Fibroblast of peridontal ligament (primary cell): ENCODE data around the gene AHSG.

Experiments used
- DNase-seq: peaks from one replicate; pipeline ENCODE4 v3.0.0-alpha.2; 2010; ENCODE audit errors: extremely low read depth

AHSG gene

DNA sequence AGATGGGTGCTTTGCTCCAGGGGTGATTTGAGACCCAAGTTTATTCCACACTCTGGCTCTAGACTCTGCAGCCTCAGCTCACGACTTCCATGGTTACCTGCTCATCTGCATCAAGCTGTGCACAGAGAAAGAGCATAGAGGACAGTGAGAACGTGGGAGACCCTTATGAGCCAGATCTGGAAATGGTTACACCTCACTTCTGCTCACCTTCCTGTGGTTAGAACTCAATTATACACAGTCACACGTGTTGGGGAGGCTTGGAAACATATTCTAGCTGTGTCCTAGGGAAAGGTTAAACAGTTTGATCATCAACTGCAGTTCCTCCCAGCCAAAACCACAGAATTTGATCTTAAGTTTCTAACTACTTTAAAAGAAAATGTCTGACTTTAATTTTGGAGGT lies 29.2 kb downstream of the AHSG start:
- no peak for DNase-seq

DNA sequence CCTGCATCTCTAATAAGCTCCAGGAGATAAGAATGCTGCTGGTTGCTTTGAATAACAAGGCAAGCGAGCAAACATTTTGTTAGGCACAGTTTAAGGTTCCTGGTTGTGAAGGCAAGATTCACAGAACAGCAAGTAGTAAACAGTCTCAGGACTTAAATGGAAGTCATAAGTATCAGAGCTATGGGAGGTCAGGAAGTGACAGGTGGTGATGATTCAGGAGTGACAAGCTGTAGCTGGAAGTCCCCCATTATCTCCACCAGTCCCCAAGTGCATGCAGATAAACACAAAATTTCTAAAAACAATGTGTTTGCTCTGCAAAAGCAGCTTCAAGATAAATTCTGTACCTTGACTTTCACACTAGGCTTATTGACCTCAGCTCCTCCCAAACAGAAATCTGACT lies 30.6 kb downstream of the AHSG start:
- DNase-seq = no peak

DNA sequence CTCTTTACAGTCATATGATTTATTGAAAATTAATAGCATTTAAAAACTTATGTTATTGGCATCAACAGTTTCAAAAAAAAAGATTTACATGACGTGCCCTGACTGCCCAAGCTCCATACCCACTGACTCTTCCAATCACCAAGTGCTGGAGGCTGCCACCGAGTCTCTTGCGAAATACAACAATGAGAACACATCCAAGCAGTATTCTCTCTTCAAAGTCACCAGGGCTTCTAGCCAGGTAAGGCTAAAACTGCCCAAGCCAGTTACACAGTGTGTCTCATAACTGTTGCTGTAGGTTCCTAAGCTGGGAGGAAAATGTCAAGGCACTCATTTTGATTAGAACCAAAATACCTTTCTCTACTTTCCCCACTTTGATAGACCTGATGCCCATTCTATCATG lies 31.8 kb downstream of the AHSG start:
- no peak for DNase-seq

DNA sequence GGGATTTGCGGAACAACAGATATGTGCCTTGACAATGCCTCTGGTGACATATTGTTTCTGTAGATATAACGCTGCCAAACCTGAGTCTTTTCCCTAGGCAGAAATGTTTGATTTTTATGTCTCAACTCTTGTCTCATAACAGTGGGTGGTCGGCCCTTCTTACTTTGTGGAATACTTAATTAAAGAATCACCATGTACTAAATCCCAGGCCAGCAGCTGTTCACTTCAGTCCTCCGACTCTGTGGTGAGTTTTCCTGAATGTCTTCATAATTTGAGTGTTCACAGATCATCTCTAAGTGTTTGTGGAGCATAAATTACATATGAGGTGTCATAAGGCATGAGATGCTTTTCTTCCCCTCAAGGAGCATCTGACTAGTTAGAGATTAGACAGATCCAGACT lies 33.2 kb downstream of the AHSG start:
- DNase-seq = no peak

GRCh38 chr3:186646841-186647240 lies 34.0 kb downstream of the AHSG start:
- DNase-seq = no peak

DNA sequence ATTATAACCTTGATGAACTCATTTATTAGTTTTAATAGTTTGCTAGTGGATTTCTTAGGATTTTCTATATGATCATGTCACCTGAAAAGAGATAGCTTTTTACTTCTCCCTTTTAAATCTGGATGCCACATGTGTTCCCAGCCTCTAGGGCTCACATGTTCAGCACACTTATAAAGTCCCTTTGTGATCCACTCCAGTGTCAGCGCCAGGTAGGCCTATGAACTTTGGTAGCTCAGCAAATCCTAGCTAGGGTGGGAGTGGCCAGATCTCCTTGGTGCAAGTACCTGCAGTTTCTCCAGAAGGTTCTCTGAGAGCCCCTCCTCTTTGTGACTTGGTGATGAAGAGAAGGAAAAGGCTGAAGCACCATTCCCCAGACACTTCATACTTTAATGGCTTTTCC lies 36.0 kb downstream of the AHSG start:
- no peak for DNase-seq

- DNase-seq = no peak
Measured at GRCh38 chr3:186651678-186652215, 38.9 kb downstream of the AHSG start.

DNA sequence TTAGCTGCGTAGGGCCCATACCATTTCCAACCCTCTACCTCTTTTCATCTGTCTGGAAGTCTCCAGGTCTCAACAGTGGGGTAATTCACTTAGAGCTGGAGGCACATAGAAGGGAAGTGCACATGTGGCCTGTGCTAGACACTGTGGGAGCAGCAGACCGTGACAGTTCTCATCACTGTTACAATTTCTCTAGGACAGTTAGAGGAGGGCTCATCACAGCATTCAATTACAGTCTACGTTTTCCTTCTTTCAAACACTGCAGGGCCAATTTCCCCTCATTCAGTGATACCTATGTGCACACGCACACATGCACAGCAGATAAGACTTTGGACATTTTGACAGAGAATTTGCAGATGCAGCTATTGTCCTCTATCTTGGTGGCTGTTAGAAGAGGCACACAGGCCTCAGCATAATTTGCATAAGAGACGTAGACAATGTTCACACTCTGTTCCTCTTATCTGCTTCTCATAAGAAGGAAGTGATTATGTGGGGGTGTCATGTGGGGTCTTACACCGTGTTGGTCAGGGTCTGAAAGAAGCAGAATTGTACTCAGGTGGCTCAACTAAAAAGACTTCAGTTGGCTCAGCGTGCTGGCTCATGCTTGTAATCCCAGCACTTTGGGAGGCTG lies 40.3 kb downstream of the AHSG start:
- no peak for DNase-seq

DNA sequence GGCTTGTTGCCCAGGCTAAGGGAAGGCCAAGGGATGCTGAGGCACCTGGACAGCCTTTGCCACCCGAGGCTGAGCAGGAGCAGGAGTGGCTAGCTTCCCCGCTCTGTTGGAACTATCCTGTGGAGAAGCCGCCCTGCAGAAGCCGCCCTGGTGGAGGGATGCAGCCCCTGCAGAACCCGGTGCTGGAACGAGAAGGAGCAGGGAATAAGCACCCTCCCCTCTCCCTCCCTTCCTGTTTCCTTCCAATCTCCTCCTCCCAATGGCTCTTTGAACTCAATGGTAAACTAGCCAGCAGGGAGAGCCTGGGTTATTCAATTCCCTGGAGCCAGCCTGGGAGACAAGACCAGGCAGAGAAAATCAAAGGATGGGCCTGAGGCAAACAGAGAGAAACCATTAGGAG lies 41.1 kb downstream of the AHSG start:
- no peak for DNase-seq

DNA sequence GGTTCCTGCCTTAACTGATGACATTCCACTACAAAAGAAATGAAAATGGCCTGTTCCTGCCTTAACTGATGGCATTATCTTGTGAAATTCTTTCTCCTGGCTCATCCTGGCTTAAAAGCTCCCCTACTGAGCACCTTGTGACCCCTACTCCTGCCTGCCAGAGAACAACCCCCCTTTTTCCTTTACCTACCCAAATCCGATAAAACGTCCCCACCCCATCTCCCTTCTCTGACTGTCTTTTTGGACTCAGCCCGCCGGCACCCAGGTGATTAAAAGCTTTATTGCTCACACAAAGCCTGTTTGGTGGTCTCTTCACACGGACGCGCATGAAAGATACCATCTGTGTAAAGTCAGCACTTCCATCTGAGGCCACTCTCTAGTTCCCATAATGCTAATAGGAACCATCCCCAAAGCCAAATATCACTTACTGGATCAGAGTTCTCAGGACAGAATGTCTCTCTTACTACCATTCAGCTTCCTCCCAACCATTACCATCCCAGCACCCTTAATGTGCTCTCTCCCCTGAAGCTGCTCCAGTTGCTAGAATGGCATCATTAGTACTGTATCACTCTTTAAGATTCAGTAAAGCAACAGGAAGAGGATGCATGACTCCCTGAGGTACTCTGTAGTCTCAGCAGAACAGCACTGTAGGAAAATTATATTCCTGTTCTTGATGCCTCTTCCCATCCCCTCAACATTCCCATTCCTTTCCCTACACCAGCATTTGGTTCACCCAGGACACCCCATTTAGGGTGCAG lies 50.7 kb downstream of the AHSG start:
- no peak for DNase-seq

- no peak for DNase-seq
Measured at GRCh38 chr3:186664119-186664495, 51.2 kb downstream of the AHSG start.

DNA sequence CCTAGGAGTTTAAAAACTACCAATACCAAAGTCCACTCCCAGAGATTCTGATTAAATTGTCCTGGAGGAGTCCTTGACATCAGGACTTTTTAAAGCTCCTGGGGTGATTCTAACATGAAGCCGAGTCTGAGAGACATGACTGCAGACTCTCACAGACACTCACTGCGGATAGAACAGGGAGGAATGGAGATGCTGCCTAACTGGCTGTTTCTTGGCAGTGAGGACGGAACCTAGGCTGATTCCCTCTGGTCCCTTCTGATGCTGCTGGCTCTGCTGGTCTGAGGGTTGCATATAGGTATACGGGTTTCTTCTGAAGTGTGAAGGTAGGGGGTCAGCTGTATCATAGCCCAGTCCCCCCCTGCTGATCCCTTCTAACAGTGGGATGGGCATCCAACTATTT lies 51.6 kb downstream of the AHSG start:
- no peak for DNase-seq

DNA sequence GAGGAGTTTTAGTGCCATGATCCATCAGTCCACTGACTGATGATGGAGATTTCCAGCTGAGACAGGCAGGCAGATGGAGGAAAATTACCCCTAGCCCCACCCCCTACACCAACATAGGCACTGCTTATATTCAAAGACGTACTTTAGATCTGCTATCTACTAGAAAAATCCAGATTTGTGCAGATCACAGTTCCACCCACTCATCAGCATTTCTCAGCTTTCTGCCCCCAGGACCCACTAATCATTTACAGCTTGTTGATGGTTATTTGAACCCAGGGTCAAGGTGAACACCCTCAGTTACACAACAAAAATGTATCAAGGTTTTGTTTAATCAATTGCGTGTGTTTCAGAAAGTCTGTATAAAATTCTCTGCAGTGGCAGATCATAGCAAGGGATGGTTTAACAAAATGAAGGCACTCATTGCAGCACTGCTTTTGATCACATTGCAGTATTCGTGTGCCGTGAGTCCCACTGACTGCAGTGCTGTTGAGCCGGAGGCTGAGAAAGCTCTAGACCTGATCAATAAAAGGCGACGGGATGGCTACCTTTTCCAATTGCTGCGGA lies 52.8 kb downstream of the AHSG start, which contains the start of gene HRG:
HRG (plus strand) TSS at position 390 of the 564 bp plus-strand sequence; CDS start at position 408, 18 bp downstream.
- DNase-seq = no peak

DNA sequence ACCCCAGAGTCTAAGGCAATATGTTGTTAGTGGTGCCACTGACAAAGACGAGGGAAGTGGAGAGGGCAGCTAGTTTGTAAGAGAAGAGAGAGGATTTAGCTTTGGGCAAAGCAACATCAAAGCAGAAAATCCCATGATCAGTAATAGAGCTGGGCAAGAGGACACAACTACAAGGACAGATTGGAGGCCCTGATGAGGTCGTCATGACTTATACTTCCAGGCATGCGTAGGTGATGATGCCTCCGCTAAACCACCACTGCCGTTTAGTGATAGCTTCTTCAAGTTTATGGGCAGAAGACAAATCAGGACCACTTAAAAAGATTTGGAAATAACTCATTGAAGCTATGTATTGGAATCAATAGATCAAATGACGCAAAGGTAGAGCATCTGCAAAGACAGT lies 55.6 kb downstream of the AHSG start:
- no peak for DNase-seq

DNA sequence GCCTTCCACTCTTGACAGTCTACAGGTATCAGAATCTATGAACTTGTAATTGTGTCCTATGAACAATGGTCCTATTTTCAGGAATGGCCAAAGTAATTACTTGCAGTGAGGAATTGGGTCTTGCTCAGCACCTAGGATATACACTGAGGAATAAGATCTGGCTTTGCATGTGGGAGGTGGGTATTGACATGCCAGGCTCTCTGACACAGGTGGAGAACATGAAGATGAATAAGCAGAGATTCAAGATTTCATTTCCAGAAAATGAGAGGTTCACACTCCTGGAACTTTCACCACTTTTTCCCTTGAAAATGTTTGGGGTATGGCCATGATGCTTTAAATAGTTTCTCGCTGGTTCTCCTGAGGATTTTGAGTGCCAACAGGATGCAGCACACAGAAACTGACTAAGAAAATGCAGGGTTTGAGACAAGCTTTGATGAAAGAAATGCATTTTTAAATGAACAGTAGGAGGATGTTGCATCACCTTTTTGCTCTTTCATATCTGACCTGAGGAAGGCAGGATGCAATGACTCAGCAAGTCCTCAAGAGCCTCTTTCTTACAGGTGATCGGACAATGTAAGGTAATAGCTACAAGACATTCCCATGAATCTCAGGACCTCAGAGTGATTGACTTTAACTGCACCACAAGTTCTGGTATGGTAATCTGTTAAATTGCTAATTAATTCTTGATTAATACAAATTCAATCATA lies 56.7 kb downstream of the AHSG start:
- DNase-seq = no peak

- no peak for DNase-seq
Measured at GRCh38 chr3:186670155-186670554, 57.3 kb downstream of the AHSG start.
